Mesothelial cell of epicardium (in vitro differentiated cells): ENCODE data around the gene PGRMC2. TPM values are rescaled to one million over a fixed set of nuclear protein-coding genes. Genes with fewer than 3 reads are reported as not detected.

Experiments used
- DNase-seq, 2 experiments: peaks; one replicate each; pipeline ENCODE4 v3.0.0; 2021; ENCODE audit warnings: low spot score in 2 of 2; ENCODE audit not compliant: unreplicated experiment in 2 of 2
- H3K27ac Mint-ChIP-seq: 2 replicates; pipeline ENCODE4 v1.8.0; 2021; ENCODE audit warnings: mixed read lengths
- H3K27me3 Mint-ChIP-seq: 2 replicates; pipeline ENCODE4 v1.8.0; 2021; ENCODE audit warnings: low read depth, mixed read lengths
- H3K36me3 Mint-ChIP-seq: 2 replicates; pipeline ENCODE4 v1.8.0; 2021; ENCODE audit warnings: mixed read lengths
- H3K4me1 Mint-ChIP-seq: 2 replicates; pipeline ENCODE4 v1.8.0; 2021; ENCODE audit warnings: mixed read lengths
- H3K4me3 Mint-ChIP-seq: 2 replicates; pipeline ENCODE4 v1.8.0; 2021; ENCODE audit warnings: mild to moderate bottlenecking, moderate library complexity, mixed read lengths
- H3K9me3 Mint-ChIP-seq: 2 replicates; pipeline ENCODE4 v1.8.0; 2021; ENCODE audit warnings: mixed read lengths
- CTCF ChIP-seq: fragments of 200-600 bp; sonication (generic); IDR thresholded peaks from one replicate; pipeline ENCODE4 v1.5.0; 2021; ENCODE audit warnings: antibody characterized with exemption; ENCODE audit not compliant: unreplicated experiment
- total RNA-seq: library from RNA; stranded (reverse); gene quantifications from 3 replicates; pipeline ENCODE4 v1.2.1, GENCODE V29; 2021

Gene PGRMC2
- total RNA-seq, 1 donor from 2014 or later = 63.9 TPM

GRCh38 chr4:128329638-128330037 is 42.0 kb upstream of the PGRMC2 start:
- Mint-ChIP-seq H3K36me3 (no peaks in the 10 kb centered on the region), H3K4me1 (no peaks in the 10 kb centered on the region), H3K4me3 (no peak overlapping the region), H3K9me3 (no peaks in the 10 kb centered on the region), H3K27me3 (no peaks in the 10 kb centered on the region), H3K27ac (no peak overlapping the region)
- no peak for DNase-seq
- no peak for TF ChIP-seq CTCF

- Mint-ChIP-seq H3K4me1 (no peaks in the 10 kb centered on the region), H3K4me3 (no peak overlapping the region), H3K27ac (no peak overlapping the region), H3K36me3 (no peaks in the 10 kb centered on the region), H3K27me3 (no peaks in the 10 kb centered on the region), H3K9me3 (no peaks in the 10 kb centered on the region)
- no peak for DNase-seq
- TF ChIP-seq CTCF = no peak
Observed at GRCh38 chr4:128328106-128328505, 40.5 kb upstream of the PGRMC2 start.

GRCh38 chr4:128323401-128323800 is 35.8 kb upstream of the PGRMC2 start:
- H3K4me3 Mint-ChIP-seq = no peak overlapping the region
- TF ChIP-seq CTCF = no peak
- H3K27me3 Mint-ChIP-seq = no peaks in the 10 kb centered on the region
- DNase-seq = no peak
- H3K27ac Mint-ChIP-seq = no peak overlapping the region
- H3K36me3 Mint-ChIP-seq = no peaks in the 10 kb centered on the region
- H3K9me3 Mint-ChIP-seq = no peaks in the 10 kb centered on the region
- H3K4me1 Mint-ChIP-seq = peaks cover 3% of the 10 kb centered on the region

GRCh38 chr4:128322986-128323385 is 35.4 kb upstream of the PGRMC2 start:
- Mint-ChIP-seq H3K27me3 (no peaks in the 10 kb centered on the region), H3K27ac (no peak overlapping the region), H3K9me3 (no peaks in the 10 kb centered on the region), H3K4me3 (no peak overlapping the region), H3K4me1 (peaks cover 3% of the 10 kb centered on the region), H3K36me3 (no peaks in the 10 kb centered on the region)
- TF ChIP-seq CTCF = no peak
- DNase-seq = no peak

- H3K27ac Mint-ChIP-seq = no peak overlapping the region
- peaks cover 3% of the 10 kb centered on the region for H3K4me1 Mint-ChIP-seq
- no peaks in the 10 kb centered on the region for H3K27me3 Mint-ChIP-seq
- no peaks in the 10 kb centered on the region for H3K9me3 Mint-ChIP-seq
- DNase-seq = no peak
- TF ChIP-seq CTCF = no peak
- H3K4me3 Mint-ChIP-seq = no peak overlapping the region
- peaks cover 3% of the 10 kb centered on the region for H3K36me3 Mint-ChIP-seq
Observed at GRCh38 chr4:128322311-128322710, 34.7 kb upstream of the PGRMC2 start.

- H3K27ac Mint-ChIP-seq = no peak overlapping the region
- peaks cover 3% of the 10 kb centered on the region for H3K36me3 Mint-ChIP-seq
- TF ChIP-seq CTCF = no peak
Observed at GRCh38 chr4:128320656-128321055, 33.0 kb upstream of the PGRMC2 start.

More at GRCh38 chr4:128320656-128321055, 33.0 kb upstream of the PGRMC2 start:
- no peaks in the 10 kb centered on the region for H3K9me3 Mint-ChIP-seq
- no peaks in the 10 kb centered on the region for H3K27me3 Mint-ChIP-seq
- peaks cover 8% of the 10 kb centered on the region for H3K4me1 Mint-ChIP-seq
- no peak overlapping the region for H3K4me3 Mint-ChIP-seq
- no peak for DNase-seq
